Breast epithelium (tissue), 4 donors: ENCODE results near the gene PHLPP2. TPM values are rescaled to one million over a fixed set of nuclear protein-coding genes. Genes with fewer than 3 reads are reported as not detected.

Source experiments
- DNase-seq, 2 donors: peaks; one replicate each; pipeline ENCODE4 v3.0.0-alpha.2; 2019; ENCODE audit warnings: low spot score in 2 of 2
- H3K27ac ChIP-seq, 2 donors: fragments of 200-600 bp; sonication (generic) in 1 of 2; one replicate each; pipeline ENCODE4 v1.5.1; 2016 to 2019; ENCODE audit warnings: mild to moderate bottlenecking in 1 of 2
- H3K27me3 ChIP-seq, 2 donors: fragments of 200-600 bp; sonication (generic) in 1 of 2; one replicate each; pipeline versions ENCODE4 v1.5.1 to v1.6.0; 2017 to 2019; ENCODE audit warnings: control low read depth in 1 of 2, mild to moderate bottlenecking in 1 of 2
- H3K36me3 ChIP-seq: fragments of 200-600 bp; one replicate; pipeline ENCODE4 v1.5.1; 2019
- H3K4me1 ChIP-seq, 2 donors: fragments of 200-600 bp; sonication (generic); one replicate each; pipeline ENCODE4 v1.5.1; 2016 to 2019; ENCODE audit warnings: control low read depth in 1 of 2
- H3K4me3 ChIP-seq, 3 donors: fragments of 200-600 bp; sonication (generic); 1 replicate in 2 of 3; 2 replicates in 1 of 3; pipeline ENCODE4 v1.5.1; 2016 to 2019; ENCODE audit warnings: mild to moderate bottlenecking in 3 of 3, moderate library complexity in 2 of 3
- H3K9me3 ChIP-seq, 2 donors: fragments of 200-600 bp; sonication (generic) in 1 of 2; one replicate each; pipeline ENCODE4 v1.5.1; 2016 to 2019; ENCODE audit warnings: control low read depth in 1 of 2
- CTCF ChIP-seq, 3 donors: fragments of 450-650 bp; IDR thresholded peaks; one replicate each; pipeline ENCODE4 v1.5.1; 2016 to 2017; ENCODE audit warnings: antibody characterized with exemption in 3 of 3, mild to moderate bottlenecking in 3 of 3, moderate library complexity in 3 of 3
- POLR2A ChIP-seq: fragments of 450-650 bp; IDR thresholded peaks from one replicate; pipeline ENCODE4 v1.6.1; 2016; ENCODE audit warnings: antibody characterized with exemption, mild to moderate bottlenecking, moderate library complexity
- POLR2AphosphoS5 ChIP-seq, 3 donors: sonication (generic); formaldehyde crosslinking; IDR thresholded peaks; one replicate each; pipeline ENCODE4 v1.6.1; 2017; ENCODE audit warnings: antibody characterized with exemption in 3 of 3
- intact Hi-C: fragments of 100-400 bp; cut with DNase I; formaldehyde crosslinking; loops from one replicate; pipeline ENCODE4 v1.15.1; 2023; ENCODE audit warnings: low total_unique reads
- total RNA-seq, 3 donors: library from RNA; depleted of rRNA; stranded (reverse); fragments of >200 nt; gene quantifications; one replicate each; pipeline ENCODE4 v1.1.0, GENCODE V29; 2016

Gene PHLPP2
- total RNA-seq, 3 donors from 2014 or later = 12.5 to 16.1 (median 15.5) TPM

GRCh38 chr16:71707199-71707598 is 17.3 kb downstream of the PHLPP2 start:
- no peaks in the 10 kb centered on the region for H3K9me3 ChIP-seq
- H3K36me3 ChIP-seq = no peaks in the 10 kb centered on the region
- TF ChIP-seq CTCF (IDR thresholded peaks at IDR 0.05) (no peak), POLR2AphosphoS5 (IDR thresholded peaks at IDR 0.05) (no peak), POLR2A (no peak)
- H3K4me1 ChIP-seq = no peaks in the 10 kb centered on the region
- H3K27me3 ChIP-seq = no peaks in the 10 kb centered on the region
- DNase-seq = no peak
- H3K4me3 ChIP-seq = no peak overlapping the region
- peak overlapping the region; percentile 37 to 71 for H3K27ac ChIP-seq
- intact Hi-C loops = no loop called here

GRCh38 chr16:71706046-71706445 is 18.5 kb downstream of the PHLPP2 start:
- Histone ChIP-seq H3K27me3 (no peaks in the 10 kb centered on the region), H3K36me3 (no peaks in the 10 kb centered on the region), H3K9me3 (no peaks in the 10 kb centered on the region), H3K4me3 (no peak overlapping the region), H3K4me1 (no peaks in the 10 kb centered on the region), H3K27ac (no peak overlapping the region)
- no peak for TF ChIP-seq POLR2A
- TF ChIP-seq CTCF (IDR thresholded peaks at IDR 0.05) = no peak
- TF ChIP-seq POLR2AphosphoS5 (IDR thresholded peaks at IDR 0.05) = no peak
- intact Hi-C loops = no loop called here
- DNase-seq = no peak

GRCh38 chr16:71703333-71703732 is 21.2 kb downstream of the PHLPP2 start:
- no peaks in the 10 kb centered on the region for H3K27me3 ChIP-seq
- no peak for TF ChIP-seq CTCF (IDR thresholded peaks at IDR 0.05)
- no peak for TF ChIP-seq POLR2A
- no peak for TF ChIP-seq POLR2AphosphoS5 (IDR thresholded peaks at IDR 0.05)
- H3K9me3 ChIP-seq = no peaks in the 10 kb centered on the region
- intact Hi-C loops = no loop called here
- no peak overlapping the region for H3K27ac ChIP-seq
- no peaks in the 10 kb centered on the region for H3K36me3 ChIP-seq
- no peak overlapping the region for H3K4me3 ChIP-seq
- DNase-seq = no peak
- H3K4me1 ChIP-seq = no peaks in the 10 kb centered on the region

- intact Hi-C loops = no loop called here
- no peaks in the 10 kb centered on the region for H3K9me3 ChIP-seq
- H3K27me3 ChIP-seq = no peaks in the 10 kb centered on the region
- TF ChIP-seq POLR2AphosphoS5 (IDR thresholded peaks at IDR 0.05) = no peak
- no peak overlapping the region for H3K4me3 ChIP-seq
- no peaks in the 10 kb centered on the region for H3K36me3 ChIP-seq
- no peak overlapping the region for H3K27ac ChIP-seq
- DNase-seq = no peak
- H3K4me1 ChIP-seq = no peaks in the 10 kb centered on the region
Observed at GRCh38 chr16:71700831-71701230, 23.7 kb downstream of the PHLPP2 start.

- intact Hi-C loops = no loop called here
- no peaks in the 10 kb centered on the region for H3K27me3 ChIP-seq
- TF ChIP-seq POLR2AphosphoS5 (IDR thresholded peaks at IDR 0.05) (no peak), POLR2A (no peak), CTCF (IDR thresholded peaks at IDR 0.05) (no peak)
- no peaks in the 10 kb centered on the region for H3K4me1 ChIP-seq
- H3K9me3 ChIP-seq = no peaks in the 10 kb centered on the region
- DNase-seq = no peak
- H3K36me3 ChIP-seq = no peaks in the 10 kb centered on the region
- H3K4me3 ChIP-seq = no peak overlapping the region
- H3K27ac ChIP-seq = no peak overlapping the region
Observed at GRCh38 chr16:71698491-71698890, 26.0 kb downstream of the PHLPP2 start.

- DNase-seq = no peak
- intact Hi-C loops = no loop called here
- Histone ChIP-seq H3K9me3 (no peaks in the 10 kb centered on the region), H3K4me3 (no peak overlapping the region), H3K27ac (no peak overlapping the region), H3K36me3 (no peaks in the 10 kb centered on the region), H3K27me3 (no peaks in the 10 kb centered on the region), H3K4me1 (no peaks in the 10 kb centered on the region)
- TF ChIP-seq CTCF (IDR thresholded peaks at IDR 0.05) (no peak), POLR2AphosphoS5 (IDR thresholded peaks at IDR 0.05) (no peak), POLR2A (no peak)
Observed at GRCh38 chr16:71693164-71693563, 31.3 kb downstream of the PHLPP2 start.
